Large intestine (tissue), 3 donors: ENCODE measurements around the gene MYLK4. TPM values are rescaled to one million over a fixed set of nuclear protein-coding genes. Genes with fewer than 3 reads are reported as not detected.
A peak's percentile ranks its signal among the peaks of the same experiment; 100 is the strongest.

Experiments
- DNase-seq, 2 donors: peaks; one replicate each; pipeline versions ENCODE4 v3.0.0 to v3.0.0-alpha.2; 2013
- H3K27ac ChIP-seq: one replicate; pipeline ENCODE4 v1.5.1; 2013; ENCODE audit warnings: low read length
- H3K27me3 ChIP-seq: 2 replicates; pipeline ENCODE4 v1.6.1; 2013; ENCODE audit warnings: low read length; ENCODE audit not compliant: control insufficient read depth, insufficient read depth
- H3K36me3 ChIP-seq: 2 replicates; pipeline ENCODE4 v1.6.1; 2013; ENCODE audit warnings: low read length; ENCODE audit not compliant: control insufficient read depth, insufficient read depth
- H3K4me1 ChIP-seq: one replicate; pipeline ENCODE4 v1.6.1; 2013; ENCODE audit warnings: low read length; ENCODE audit not compliant: control insufficient read depth, insufficient read depth
- H3K4me3 ChIP-seq: one replicate; pipeline ENCODE4 v1.5.1; 2013; ENCODE audit warnings: low read length
- H3K9me3 ChIP-seq: one replicate; pipeline ENCODE4 v1.6.1; 2013; ENCODE audit warnings: mild to moderate bottlenecking, low read depth, low read length, moderate library complexity; ENCODE audit not compliant: control insufficient read depth
- WGBS: methylation state at CpG from one replicate; pipeline ENCODE4 v1.1.5; 2013; ENCODE audit warnings: low lambda C conversion rate; ENCODE audit not compliant: insufficient coverage; 5-methylcytosine and 5-hydroxymethylcytosine counted together
- polyA plus RNA-seq: library from polyadenylated mRNA; unstranded; fragments of 120-200 nt; gene quantifications from one replicate; pipeline ENCODE4 v1.2.1, GENCODE V29; 2013

Gene MYLK4
- polyA plus RNA-seq, 1 donor, result 0.48 TPM

DNA sequence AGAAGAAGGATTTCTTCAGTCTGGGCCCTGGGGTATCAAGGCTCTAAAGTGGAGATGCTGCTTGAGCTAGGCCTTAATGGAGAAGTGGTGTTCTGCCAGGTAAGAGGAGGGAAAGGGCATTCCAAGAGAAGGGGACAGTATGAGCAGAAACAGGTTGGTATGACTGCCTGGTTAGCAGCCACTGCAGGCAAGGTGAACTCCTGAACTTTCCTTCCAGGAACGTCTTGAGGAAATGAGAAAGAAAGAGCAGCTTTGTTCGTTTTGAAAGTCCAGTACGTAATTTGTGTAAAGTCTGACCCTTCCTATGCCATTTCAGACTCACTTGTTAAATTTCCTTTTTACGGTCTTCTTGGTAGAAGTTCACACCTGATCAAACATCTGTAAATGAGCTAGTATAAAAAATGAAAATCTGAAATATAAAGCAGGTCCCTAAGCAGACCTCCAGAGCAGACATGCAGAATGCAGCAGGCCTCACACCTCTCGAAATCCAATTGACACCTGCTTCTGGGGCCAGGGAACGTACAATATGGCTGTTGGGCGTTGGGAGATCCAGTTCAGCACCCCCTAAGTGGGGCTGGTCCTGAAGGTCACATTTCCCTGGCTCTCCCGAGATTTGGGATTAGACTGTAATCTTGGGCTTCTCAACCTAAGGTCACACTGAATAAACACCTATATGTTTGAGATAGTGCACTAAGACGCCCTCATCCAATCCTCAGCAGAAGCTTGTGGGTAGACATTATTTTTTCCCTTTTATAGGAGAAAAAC, 33.6 kb downstream of the MYLK4 start:
- no peak overlapping the region for H3K4me3 ChIP-seq
- peak; percentile 45 to 84 for DNase-seq
- H3K27ac ChIP-seq, result peak overlapping the region; percentile 83
- H3K27me3 ChIP-seq, result no peaks in the 10 kb centered on the region
- no peaks in the 10 kb centered on the region for H3K9me3 ChIP-seq
- 83% methylated on average over 1 of the region's 9 CpGs for WGBS
- peaks cover 14% of the 10 kb centered on the region for H3K4me1 ChIP-seq
- H3K36me3 ChIP-seq, result no peaks in the 10 kb centered on the region

GRCh38 chr6:2715737-2716136, 35.0 kb downstream of the MYLK4 start:
- no peaks in the 10 kb centered on the region for H3K9me3 ChIP-seq

DNA sequence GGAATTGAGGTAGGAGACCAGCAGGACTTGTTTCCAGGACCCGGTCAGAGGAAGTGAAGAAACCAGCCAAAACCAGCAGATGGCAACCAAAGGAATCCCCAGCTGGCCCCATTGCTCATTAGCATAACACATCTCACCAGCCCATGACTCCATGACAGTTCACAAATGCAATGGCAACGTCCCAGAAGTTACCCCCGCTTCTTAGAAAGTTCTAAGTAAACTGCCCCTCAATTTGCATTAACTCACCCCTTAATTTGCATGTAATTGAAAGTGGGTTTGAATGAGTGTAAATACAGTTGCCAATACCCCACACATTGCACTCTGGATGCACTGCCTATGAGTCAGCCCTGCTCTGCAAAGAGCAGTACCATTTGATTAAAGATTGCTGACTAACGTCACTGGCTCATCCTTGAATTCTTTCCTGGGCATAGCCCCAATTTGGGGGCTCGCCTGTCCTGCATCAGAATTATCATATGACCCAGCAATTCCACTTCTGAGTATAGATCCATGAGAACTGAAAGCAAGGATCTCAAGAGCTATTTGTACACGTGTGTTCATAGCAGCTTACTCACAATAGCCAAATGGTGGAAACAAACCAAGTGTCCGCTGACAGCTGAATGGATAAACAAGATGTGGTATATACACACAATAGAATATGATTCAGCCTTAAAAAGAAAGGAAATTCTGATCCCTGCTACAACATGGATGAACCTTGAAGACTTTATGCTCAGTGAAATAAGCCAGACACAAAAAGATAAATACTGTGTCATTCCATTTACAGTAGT, 36.4 kb downstream of the MYLK4 start:
- Histone ChIP-seq H3K4me1 (peaks cover 14% of the 10 kb centered on the region), H3K36me3 (no peaks in the 10 kb centered on the region), H3K27ac (no peak overlapping the region), H3K9me3 (peaks cover 3% of the 10 kb centered on the region), H3K4me3 (no peak overlapping the region), H3K27me3 (no peaks in the 10 kb centered on the region)
- DNase-seq, result no peak
- 93% methylated on average over 2 of the region's 7 CpGs for WGBS

More at GRCh38 chr6:2715737-2716136, 35.0 kb downstream of the MYLK4 start:
- H3K4me1 ChIP-seq, result peaks cover 14% of the 10 kb centered on the region
- no peak overlapping the region for H3K4me3 ChIP-seq
- no CpG with 5 or more reads among the region's 5 CpGs for WGBS
- peak; percentile 81 to 92 for DNase-seq
- H3K27me3 ChIP-seq, result no peaks in the 10 kb centered on the region
- H3K36me3 ChIP-seq, result no peaks in the 10 kb centered on the region
- peak overlapping the region; percentile 83 for H3K27ac ChIP-seq

GRCh38 chr6:2713473-2714110, 37.1 kb downstream of the MYLK4 start:
- 77% methylated on average over 2 of the region's 8 CpGs for WGBS
- DNase-seq, result no peak
- H3K27ac ChIP-seq, result no peak overlapping the region
- H3K27me3 ChIP-seq, result no peaks in the 10 kb centered on the region
- no peaks in the 10 kb centered on the region for H3K36me3 ChIP-seq
- peaks cover 3% of the 10 kb centered on the region for H3K9me3 ChIP-seq
- peaks cover 14% of the 10 kb centered on the region for H3K4me1 ChIP-seq
- no peak overlapping the region for H3K4me3 ChIP-seq

- Histone ChIP-seq H3K4me3 (no peak overlapping the region), H3K27me3 (no peaks in the 10 kb centered on the region), H3K9me3 (peaks cover 3% of the 10 kb centered on the region), H3K36me3 (no peaks in the 10 kb centered on the region), H3K27ac (no peak overlapping the region), H3K4me1 (peaks cover 9% of the 10 kb centered on the region)
- WGBS, result no CpG with 5 or more reads among the region's 5 CpGs
- no peak for DNase-seq
Measured at GRCh38 chr6:2712102-2712501, 38.6 kb downstream of the MYLK4 start.

DNA sequence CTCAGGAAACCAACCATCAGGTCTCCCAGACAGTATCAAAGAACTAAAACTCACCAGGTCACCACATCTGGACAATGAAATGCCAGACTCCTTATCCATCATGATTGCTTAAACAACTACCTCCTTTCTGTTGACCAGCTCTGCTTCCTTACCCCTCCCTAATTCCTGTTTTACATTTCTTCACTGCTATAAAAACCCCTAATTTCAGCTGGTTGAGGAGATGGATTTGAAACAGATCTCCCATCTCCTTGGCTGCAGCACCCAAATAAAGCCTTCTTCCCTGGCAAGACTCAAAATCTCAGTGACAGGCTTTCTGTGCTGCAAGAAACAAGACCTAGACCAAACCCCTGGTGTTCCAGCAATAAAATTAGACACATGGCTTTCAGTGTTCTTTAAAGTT, 40.3 kb downstream of the MYLK4 start:
- Histone ChIP-seq H3K9me3 (peaks cover 3% of the 10 kb centered on the region), H3K27me3 (no peaks in the 10 kb centered on the region), H3K27ac (no peak overlapping the region), H3K36me3 (no peaks in the 10 kb centered on the region), H3K4me3 (no peak overlapping the region), H3K4me1 (peaks cover 3% of the 10 kb centered on the region)
- DNase-seq, result no peak

DNA sequence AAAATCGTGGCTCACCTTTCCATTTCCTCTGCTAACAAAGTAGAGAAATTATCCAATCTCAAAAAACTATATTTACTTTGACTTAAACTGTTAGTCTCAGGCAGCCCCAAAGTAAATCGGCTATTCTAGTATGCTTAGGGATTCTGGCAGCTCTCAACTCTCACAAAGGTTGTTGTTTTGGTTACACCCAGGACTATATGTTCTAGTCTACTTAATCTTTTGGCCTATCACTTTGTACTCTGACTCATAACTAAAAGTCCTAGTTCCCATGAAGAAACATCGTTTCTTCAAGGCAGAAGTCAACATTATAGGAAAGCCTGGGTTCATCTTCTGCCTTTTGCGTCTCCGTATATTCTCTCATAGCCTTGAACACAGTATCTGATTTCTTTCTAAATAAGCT, 42.3 kb downstream of the MYLK4 start:
- Histone ChIP-seq H3K9me3 (peaks cover 3% of the 10 kb centered on the region), H3K27me3 (no peaks in the 10 kb centered on the region), H3K27ac (no peak overlapping the region), H3K36me3 (no peaks in the 10 kb centered on the region), H3K4me3 (no peak overlapping the region), H3K4me1 (no peaks in the 10 kb centered on the region)
- no peak for DNase-seq
- 100% methylated on average over 2 of the region's 5 CpGs for WGBS

- no CpG with 5 or more reads among the region's 7 CpGs for WGBS
- no peak for DNase-seq
- H3K9me3 ChIP-seq, result peaks cover 3% of the 10 kb centered on the region
Measured at GRCh38 chr6:2706558-2706957, 44.2 kb downstream of the MYLK4 start.

GRCh38 chr6:2705256-2705655, 45.5 kb downstream of the MYLK4 start:
- H3K9me3 ChIP-seq, result peaks cover 1% of the 10 kb centered on the region
- H3K4me3 ChIP-seq, result no peak overlapping the region
- no peak for DNase-seq
- no CpG with 5 or more reads among the region's 2 CpGs for WGBS
- peaks cover 3% of the 10 kb centered on the region for H3K4me1 ChIP-seq
- H3K27me3 ChIP-seq, result no peaks in the 10 kb centered on the region
- no peaks in the 10 kb centered on the region for H3K36me3 ChIP-seq
- no peak overlapping the region for H3K27ac ChIP-seq

More at GRCh38 chr6:2706558-2706957, 44.2 kb downstream of the MYLK4 start:
- Histone ChIP-seq H3K27me3 (no peaks in the 10 kb centered on the region), H3K4me3 (no peak overlapping the region), H3K4me1 (no peaks in the 10 kb centered on the region), H3K36me3 (no peaks in the 10 kb centered on the region), H3K27ac (no peak overlapping the region)

DNA sequence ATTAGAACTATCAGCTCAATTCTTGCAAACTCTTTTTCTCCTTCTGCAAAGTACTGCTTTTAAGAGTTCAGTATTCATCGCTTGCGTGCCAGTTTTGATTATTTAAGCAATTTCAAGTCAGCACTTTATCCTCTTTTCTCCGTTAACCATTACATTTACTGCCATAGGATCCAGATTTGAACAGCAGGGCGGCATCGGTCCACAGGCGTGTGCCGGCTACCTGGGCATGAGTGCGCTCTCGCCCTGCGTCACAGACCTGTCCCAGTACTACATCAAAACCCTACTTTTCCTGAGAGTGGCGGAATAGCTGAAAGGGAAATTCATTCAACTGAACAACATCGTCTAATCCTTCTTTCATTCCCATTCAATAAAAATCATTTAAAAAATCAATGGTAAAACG, 53.4 kb downstream of the MYLK4 start:
- DNase-seq, result no peak
- H3K9me3 ChIP-seq, result no peaks in the 10 kb centered on the region
- no peaks in the 10 kb centered on the region for H3K36me3 ChIP-seq
- H3K4me3 ChIP-seq, result no peak overlapping the region
- H3K27me3 ChIP-seq, result peaks cover 3% of the 10 kb centered on the region
- no peak overlapping the region for H3K27ac ChIP-seq
- H3K4me1 ChIP-seq, result peaks cover 3% of the 10 kb centered on the region
- 96% methylated on average over 5 of the region's 13 CpGs for WGBS
